SHP77 treated with DMSO at 0.1 percent for 48 hours (cell line): ENCODE measurements around the gene ATP6V0E1.

ENCODE experiments used
- DNase-seq: peaks from one replicate; lab custom pipeline; 2025; lab: John Stamatoyannopoulos, UW

The ATP6V0E1 gene

GRCh38 chr5:172956936-172957335, 26.6 kb upstream of the ATP6V0E1 start:
- DNase-seq: no peak

GRCh38 chr5:172957458-172957857, 26.1 kb upstream of the ATP6V0E1 start:
- no peak for DNase-seq

GRCh38 chr5:172958331-172959046, 25.1 kb upstream of the ATP6V0E1 start:
- peak; percentile 51 for DNase-seq

DNA sequence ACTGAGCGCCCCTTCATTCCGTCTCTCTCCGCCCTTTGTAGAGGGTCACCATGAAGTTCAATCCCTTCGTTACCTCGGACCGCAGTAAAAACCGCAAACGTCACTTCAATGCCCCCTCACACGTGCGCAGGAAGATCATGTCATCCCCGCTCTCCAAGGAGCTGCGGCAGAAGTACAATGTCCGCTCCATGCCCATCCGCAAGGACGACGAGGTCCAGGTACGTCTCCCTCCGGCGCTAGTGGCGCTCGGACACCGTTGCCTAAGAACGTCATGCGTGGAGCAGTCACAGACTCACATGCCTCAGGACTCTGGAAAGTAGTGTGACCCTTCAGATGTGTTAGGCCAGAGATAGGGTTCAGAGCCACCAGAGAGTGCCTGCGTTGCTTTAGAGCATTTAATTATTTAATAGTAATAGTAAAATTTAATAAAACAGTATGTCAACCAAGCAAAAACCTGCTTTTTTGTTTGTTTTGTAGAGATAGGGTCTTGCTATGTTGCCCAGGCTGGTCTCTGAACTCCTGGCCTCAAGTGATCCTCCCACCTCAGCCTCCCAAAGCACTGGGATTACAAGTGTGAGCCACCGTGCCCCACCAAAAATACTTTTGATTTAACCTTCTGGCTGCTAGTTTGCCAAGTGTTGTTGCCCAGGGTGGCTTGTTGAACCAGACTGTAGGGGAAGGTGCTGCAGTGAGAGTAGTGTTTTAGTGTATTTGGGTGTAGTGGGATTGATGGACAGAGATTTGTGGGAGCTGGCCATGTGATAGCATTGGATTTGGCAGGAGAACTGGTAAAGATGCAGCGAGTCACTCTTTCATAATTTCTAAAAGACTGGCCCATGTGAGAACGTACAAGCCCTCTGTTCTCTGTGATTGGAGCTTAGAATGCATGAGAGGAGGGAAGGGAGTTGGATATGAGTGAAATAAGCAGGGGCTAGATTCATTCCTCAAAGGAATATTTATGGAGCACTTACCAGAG, 23.5 kb upstream of the ATP6V0E1 start:
- no peak for DNase-seq

- no peak for DNase-seq
Measured at GRCh38 chr5:172969921-172970320, 13.7 kb upstream of the ATP6V0E1 start.

GRCh38 chr5:172971482-172971881, 12.1 kb upstream of the ATP6V0E1 start:
- DNase-seq: no peak

GRCh38 chr5:172972552-172972951, 11.0 kb upstream of the ATP6V0E1 start:
- no peak for DNase-seq

DNA sequence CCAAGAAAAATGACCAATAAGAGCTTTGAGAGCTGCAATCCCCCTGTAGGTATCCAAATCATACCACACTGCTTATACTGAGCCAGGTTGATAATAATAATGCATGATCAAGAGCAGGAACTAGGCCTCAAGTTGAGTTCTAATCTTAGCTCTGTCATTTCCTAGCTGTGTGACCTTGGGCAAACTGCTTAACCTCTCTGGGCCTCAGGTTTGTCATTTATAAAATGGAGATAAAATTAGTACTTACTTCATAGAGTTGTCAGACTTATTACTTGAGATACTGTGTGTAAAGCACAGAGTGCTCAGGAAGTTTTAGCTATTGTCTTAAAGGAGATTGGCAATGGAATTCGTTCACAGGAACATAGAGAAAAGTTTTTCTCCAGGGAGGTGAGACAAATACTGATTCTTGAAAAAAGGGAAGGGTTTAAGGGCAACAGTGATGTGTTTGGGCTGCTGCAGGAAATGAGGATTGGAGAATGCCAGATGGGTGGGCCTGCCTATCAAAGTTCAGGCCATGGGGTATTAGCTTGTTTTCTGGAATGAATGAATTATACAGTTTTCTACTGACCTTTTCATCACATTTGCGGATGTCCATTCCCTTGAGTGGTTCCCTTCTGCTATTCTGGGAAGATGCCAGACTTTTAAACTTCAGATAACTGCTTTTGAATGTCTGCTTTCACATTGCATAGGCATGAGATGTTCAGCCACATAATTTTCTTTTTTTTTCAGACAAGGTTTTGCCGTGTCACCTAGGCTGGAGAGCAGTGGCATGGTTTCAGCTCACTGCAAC, 10.2 kb upstream of the ATP6V0E1 start:
- DNase-seq: no peak

DNA sequence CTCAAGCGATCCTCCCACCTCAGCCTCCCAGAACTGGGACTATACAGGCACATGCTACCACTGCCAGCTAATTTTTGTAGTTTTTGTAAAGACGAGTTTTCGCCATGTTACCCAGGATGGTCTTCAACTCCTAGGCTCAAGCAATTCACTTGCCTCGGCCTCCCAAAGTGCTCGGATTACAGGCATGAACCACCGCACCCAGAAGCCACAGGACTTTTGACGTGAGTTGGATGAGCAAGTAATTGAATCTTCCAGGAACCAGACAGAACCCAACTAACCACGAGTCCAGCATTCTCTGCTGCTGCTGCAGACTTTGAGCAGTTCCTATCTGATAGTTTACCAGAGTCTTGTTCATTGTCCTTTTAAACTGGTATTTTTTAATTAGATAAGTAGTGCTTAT, 9.6 kb upstream of the ATP6V0E1 start:
- no peak for DNase-seq

DNA sequence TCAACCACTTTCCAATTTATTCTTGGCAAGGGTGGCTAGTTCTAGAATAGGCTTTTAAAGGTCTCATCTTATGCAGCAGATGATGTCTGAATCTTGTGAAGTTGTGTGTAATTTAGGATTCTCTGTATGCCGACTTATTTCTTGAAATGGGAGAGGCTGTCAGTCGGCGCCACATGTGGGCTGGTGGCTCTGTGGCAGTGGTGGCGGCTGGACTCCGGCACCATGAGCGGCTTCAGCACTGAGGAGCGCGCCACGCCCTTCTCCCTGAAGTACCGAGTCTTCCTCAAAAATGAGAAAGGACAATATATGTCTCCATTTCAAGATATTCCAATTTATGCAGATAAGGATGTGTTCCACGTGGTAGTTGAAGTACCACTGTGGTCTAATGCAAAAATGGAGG, 8.3 kb upstream of the ATP6V0E1 start:
- no peak for DNase-seq

DNA sequence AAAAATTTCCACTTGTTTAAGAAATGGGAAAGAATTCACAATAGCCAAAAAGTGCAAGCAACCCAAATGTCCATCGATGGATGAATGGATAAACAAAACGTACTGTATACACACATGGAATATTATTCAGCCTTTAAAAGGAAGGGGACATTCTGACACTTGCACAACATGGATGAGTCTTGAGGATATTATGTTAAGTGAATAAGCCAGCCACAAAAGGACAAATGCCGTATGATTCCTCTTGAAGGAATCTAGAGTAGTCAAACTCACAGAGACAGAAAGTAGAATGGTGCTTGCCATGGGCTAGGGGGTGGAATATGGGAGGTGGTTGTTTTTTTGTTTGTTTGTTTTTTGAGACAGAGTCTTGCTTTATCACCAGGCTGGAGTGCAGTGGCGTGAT, 3.8 kb upstream of the ATP6V0E1 start:
- no peak for DNase-seq

DNA sequence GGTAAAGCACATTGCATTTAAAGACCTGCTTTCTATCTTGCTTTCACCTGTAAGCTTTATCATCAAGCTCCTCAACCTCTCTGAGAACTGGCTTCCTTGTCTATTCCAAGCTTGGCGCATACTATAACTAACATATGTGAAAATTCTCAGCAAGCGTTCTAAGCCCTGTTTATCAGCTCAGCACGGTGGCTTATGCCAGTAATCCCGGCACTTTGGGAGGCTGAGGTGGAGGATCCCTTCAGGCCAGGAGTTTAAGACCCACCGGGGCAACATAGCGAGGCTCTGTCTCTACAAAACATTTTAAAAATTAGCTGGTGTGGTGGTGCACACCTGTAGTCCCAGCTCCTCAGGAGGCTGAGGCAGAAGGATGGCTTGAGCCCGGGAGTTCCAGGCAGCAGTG, 1.6 kb upstream of the ATP6V0E1 start:
- DNase-seq: no peak

GRCh38 chr5:172984244-172984953, 828 bp downstream of the ATP6V0E1 start:
- DNase-seq: peak; percentile 42

DNA sequence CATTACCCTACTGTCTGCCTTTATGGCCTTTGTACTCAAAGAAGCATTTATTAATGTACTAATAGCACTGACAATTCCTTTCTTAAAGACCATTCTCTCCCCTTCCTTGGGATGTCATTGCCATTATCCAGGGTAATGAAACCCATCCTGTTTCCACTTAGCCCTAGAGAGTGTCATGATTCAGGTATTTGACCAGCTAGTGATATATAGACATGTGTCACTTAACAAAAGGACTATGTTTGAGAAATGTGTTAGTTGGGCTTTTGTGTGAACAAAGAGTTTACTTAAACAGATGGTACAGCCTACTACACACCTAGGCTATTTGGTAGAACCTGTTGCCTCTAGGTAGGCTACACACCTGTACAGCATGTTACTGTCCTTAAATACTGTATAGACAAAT, 2.0 kb downstream of the ATP6V0E1 start:
- no peak for DNase-seq

DNA sequence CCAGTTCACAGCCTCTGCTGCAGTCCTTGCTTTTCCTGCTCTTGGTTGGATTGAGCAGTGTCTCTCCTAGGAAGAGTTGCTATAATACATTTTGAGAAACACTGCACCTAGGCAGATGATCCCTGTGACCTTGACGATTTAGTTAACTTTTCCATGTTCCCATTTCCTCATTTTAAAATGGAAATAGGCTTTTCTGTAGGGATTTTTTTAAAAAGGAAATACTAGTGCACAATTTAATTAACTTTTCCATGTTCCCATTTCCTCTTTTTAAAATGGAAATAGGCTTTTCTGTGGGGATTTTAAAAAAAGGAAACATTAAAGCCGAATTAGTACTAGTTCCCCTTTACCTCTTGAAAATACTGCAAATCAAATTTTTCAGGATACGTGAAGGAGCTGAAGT, 4.7 kb downstream of the ATP6V0E1 start:
- no peak for DNase-seq

DNA sequence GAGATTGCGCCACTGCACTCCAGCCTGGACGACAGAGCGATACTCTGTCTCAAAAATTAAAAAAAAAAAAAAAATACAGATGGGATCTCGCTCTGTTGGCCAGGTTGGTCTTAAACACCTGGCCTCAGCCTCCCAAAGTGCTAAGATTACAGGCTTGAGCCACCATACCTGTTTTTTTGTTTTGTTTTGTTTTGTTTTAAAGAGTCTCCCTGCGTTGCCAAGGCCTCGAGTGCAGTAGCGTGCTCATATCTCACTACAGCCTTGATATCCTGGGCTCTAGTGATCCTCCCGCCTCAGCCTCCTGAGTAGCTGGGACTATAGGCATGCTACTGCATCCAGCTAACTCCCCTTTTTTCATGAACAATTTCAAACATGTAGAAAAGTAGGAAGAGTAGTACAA, 7.2 kb downstream of the ATP6V0E1 start:
- no peak for DNase-seq

DNA sequence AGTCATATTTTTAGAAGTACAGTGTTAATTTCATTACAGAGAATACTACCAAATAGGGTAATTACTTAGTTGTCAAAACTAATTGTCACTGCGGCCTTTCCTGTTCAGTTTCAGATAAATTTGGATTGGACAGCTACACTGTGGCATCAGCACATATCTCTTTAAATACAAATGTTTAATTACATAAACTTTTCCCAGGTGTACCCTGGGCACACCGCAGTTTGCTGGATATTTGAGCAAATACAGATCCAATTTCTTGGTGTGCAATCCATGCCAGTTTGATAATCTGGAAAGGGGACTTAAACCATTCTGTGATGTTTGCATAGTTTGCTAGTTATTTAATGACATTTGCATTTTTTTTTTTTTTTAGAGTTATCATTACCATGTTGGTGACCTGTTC, 10.8 kb downstream of the ATP6V0E1 start:
- DNase-seq: no peak

DNA sequence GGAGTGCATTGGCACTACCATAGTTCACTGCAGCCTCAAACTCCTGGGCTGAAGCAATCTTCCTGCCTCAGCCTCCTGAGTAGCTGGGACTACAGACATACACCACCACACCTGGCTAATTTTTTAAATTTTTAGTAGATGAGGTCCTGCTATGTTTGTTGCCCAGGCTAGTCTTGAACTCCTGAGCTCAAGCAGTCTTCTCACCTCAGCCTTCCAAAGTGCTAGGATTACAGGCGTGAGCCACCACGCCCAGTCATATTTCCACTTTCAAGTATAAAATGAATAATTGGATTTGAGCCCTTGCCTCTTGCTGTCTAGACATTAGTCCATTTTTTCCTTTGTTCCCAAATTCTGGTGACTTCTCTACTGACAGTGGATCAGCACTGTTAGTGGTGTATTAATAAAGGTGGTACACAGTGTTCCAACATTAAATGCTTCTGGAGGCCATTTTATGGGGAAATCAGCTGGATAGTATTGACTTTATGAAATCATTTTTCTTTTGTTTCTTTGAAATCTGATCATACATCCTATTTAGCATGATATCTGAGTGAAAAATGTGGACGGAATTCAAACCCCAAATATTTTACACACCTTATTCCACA, 15.9 kb downstream of the ATP6V0E1 start:
- DNase-seq: no peak

DNA sequence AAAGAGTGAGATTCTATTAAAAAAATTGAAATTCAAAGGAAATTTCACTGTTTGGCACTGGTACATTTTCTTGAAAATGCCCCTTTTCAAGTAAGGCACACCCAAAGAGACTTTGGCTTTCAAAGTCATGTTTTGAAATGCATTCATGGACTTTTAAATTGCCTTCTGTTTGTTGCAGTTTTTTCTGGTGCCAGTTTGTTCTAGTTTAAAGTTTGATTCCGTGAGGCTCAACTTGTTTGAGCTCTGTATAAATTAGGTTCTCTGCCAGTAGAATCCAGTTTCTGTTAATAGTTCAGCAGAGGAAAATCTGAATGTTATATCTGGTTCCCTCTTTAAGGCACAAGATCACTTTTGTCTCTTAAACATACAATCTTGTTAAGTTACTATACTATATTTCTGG, 16.4 kb downstream of the ATP6V0E1 start:
- DNase-seq: no peak

- DNase-seq: no peak
Measured at GRCh38 chr5:173001229-173001841, 17.8 kb downstream of the ATP6V0E1 start.

DNA sequence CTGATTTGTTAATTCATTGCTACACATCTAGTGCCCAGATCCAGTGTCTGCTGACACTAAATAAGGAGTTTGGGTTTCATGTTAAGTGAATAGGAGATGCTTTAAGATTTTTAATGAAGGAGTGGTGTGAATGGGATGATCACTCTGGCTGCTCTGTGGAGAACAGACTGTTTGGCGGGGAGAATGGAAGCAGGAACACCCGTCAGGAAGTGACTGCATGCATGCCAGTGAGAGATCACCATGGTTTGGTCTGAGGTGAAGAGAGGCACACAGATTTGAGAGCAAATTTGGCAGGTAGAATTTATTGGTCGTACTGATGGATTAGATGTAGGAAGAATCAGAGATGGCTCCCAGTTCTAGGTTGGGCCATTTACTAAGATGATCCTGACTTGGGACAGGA, 19.8 kb downstream of the ATP6V0E1 start:
- DNase-seq: no peak
